Left ventricle myocardium inferior (tissue), 1 donor: ENCODE data around the gene MT1A. TPM values are rescaled to one million over a fixed set of nuclear protein-coding genes. Genes with fewer than 3 reads are reported as not detected.

Experiments used
- DNase-seq: peaks from one replicate; pipeline ENCODE4 v3.0.0-alpha.2; 2020
- H3K27ac ChIP-seq: fragments of 200-600 bp; replicated peaks from 2 replicates; pipeline ENCODE4 v1.8.0; 2021
- H3K27me3 ChIP-seq: fragments of 200-600 bp; 2 replicates; pipeline ENCODE4 v1.8.0; 2021; ENCODE audit warnings: low read depth
- H3K36me3 ChIP-seq: fragments of 200-600 bp; 2 replicates; pipeline ENCODE4 v1.8.0; 2021
- H3K4me1 ChIP-seq: fragments of 200-600 bp; 2 replicates; pipeline ENCODE4 v1.8.0; 2021
- H3K4me3 ChIP-seq: fragments of 200-600 bp; 2 replicates; pipeline ENCODE4 v1.8.0; 2021; ENCODE audit warnings: mild to moderate bottlenecking, moderate library complexity
- H3K9me3 ChIP-seq: fragments of 200-600 bp; replicated peaks from 2 replicates; pipeline ENCODE4 v1.8.0; 2021
- intact Hi-C: fragments of 100-400 bp; cut with micrococcal nuclease; formaldehyde crosslinking; loops from one replicate; pipeline ENCODE4 v1.11.0; 2022
- total RNA-seq: library from RNA; stranded (reverse); fragmentation: NEBNext Ultra II Directional; extraction: Animal tissue kit (Norgen Biotek cat#: 25700); gene quantifications from one replicate; pipeline ENCODE4 v1.2.1, GENCODE V29; 2021
- TF ChIP-seq, protein P1 (sequence below): fragments of 200-600 bp; IDR thresholded peaks from 2 replicates; pipeline ENCODE4 v1.8.0; 2021; ENCODE audit warnings: antibody characterized with exemption, mild to moderate bottlenecking, borderline replicate concordance
- donor health status: DM: no; HTN: yes; CAD: no; lungs with severe emphysema.

MT1A gene
- total RNA-seq, 1 donor from 2014 or later, result 1.2 TPM

DNA sequence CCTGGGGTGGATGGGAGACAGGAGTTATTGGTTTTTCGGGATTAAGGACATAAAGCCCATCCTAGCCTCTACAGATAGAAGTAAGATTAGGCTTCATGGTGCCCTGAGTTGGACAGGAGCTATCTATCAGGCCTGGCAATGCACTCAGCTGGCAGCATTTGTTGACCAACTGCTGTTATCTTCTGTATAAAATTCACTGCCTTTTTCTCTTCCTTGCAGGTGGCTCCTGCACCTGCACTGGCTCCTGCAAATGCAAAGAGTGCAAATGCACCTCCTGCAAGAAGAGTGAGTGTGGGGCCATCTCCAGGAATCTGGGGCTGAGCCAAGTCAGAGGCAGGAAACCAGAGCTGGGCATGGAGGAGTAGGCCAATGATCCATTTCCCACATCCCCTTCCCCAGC is 579 bp downstream of the MT1A start:
- Histone ChIP-seq H3K4me3 (peak overlapping the region; percentile 70), H3K27me3 (peaks cover 84% of the 10 kb centered on the region), H3K4me1 (peaks cover 37% of the 10 kb centered on the region), H3K27ac (peak overlapping the region; percentile 81), H3K9me3 (no peaks in the 10 kb centered on the region), H3K36me3 (no peaks in the 10 kb centered on the region)
- DNase-seq, result no peak
- TF ChIP-seq, protein P1, sequence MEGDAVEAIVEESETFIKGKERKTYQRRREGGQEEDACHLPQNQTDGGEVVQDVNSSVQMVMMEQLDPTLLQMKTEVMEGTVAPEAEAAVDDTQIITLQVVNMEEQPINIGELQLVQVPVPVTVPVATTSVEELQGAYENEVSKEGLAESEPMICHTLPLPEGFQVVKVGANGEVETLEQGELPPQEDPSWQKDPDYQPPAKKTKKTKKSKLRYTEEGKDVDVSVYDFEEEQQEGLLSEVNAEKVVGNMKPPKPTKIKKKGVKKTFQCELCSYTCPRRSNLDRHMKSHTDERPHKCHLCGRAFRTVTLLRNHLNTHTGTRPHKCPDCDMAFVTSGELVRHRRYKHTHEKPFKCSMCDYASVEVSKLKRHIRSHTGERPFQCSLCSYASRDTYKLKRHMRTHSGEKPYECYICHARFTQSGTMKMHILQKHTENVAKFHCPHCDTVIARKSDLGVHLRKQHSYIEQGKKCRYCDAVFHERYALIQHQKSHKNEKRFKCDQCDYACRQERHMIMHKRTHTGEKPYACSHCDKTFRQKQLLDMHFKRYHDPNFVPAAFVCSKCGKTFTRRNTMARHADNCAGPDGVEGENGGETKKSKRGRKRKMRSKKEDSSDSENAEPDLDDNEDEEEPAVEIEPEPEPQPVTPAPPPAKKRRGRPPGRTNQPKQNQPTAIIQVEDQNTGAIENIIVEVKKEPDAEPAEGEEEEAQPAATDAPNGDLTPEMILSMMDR, result no peak
- intact Hi-C loops, result no loop called here

DNA sequence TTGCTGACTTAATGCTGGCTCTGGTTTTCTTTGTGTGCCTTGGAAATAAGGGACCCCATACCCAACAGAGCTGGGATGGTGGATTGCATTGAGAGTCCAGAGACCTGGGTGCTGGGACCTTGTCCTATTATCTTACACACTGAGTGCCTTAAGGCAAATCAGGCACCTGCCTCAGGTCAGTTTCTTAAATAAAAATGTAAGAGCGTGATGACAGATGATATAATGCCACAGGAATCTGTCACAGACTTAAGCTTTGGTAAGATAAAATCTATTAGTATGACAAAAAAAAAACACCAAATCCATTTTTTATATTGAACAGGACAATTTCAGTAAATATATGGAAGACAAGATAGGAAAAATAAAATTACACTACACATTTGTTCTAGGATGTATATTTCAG is 1.6 kb downstream of the MT1A start:
- Histone ChIP-seq H3K27me3 (peaks cover 84% of the 10 kb centered on the region), H3K4me1 (peaks cover 35% of the 10 kb centered on the region), H3K9me3 (no peaks in the 10 kb centered on the region), H3K4me3 (no peak overlapping the region), H3K36me3 (no peaks in the 10 kb centered on the region), H3K27ac (no peak overlapping the region)
- intact Hi-C loops, result no loop called here
- TF ChIP-seq, protein P1, result no peak
- DNase-seq, result no peak

DNA sequence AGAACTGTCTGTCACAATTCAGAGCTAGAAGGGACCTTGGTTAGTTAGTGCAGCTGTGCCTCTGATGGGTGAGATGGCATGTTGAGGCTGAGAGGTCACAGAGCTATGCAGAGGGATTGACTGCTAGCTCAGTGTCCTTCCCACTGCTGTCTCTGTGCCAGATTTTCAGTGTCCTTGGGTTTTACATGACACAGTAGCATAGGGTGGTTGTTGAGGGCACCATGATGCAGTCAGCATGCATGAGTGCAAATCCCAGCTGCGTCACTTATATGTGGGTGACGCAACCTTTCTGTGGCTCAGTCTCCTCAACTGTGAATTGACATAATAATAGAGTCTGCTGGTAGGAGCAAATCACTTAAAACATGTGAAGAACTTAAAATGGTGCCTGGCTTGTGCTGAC is 2.7 kb downstream of the MT1A start:
- intact Hi-C loops, result no loop called here
- Histone ChIP-seq H3K4me3 (no peak overlapping the region), H3K36me3 (no peaks in the 10 kb centered on the region), H3K27me3 (peaks cover 84% of the 10 kb centered on the region), H3K4me1 (peaks cover 29% of the 10 kb centered on the region), H3K27ac (no peak overlapping the region), H3K9me3 (no peaks in the 10 kb centered on the region)
- DNase-seq, result no peak
- TF ChIP-seq, protein P1, result no peak

DNA sequence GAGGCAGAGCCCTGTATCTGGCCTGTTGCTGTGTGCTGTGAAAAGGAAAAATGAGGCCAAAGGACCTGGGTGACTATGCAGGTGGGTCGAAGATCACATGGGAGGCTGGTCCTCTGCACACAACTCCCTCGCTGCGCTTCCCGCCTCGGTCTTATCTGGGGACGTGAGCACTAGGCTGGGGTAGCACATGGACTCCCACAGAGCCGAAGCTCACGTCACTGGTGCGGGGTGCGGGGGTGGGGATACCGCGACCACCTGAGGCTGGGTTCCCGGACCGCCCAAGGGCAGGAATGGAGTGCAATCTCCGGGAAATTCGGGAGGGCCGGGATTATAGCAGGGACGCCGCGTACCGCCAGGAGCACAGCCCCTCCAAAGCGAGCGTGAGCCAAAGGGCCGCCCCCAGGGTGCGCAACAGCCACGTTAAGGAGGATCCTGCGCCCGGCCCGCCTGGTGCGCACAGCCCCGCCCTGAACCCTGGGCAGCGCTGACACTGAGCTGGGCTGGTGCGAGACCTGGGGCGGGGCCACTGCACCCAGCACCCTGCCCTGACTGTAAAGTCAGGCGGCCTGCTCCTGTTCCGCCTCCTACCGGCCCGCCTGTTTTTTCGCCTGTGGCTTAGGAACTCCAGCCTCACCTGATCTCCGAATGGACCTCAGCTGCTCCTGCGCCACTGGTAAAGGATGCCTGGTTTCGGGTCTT is 4.8 kb downstream of the MT1A start:
- H3K4me1 ChIP-seq, result peaks cover 23% of the 10 kb centered on the region
- H3K4me3 ChIP-seq, result peak overlapping the region; percentile 60
- peaks cover 86% of the 10 kb centered on the region for H3K27me3 ChIP-seq
- no peaks in the 10 kb centered on the region for H3K9me3 ChIP-seq
- TF ChIP-seq, protein P1, result peak; percentile 54
- DNase-seq, result peak; percentile 66
- H3K36me3 ChIP-seq, result no peaks in the 10 kb centered on the region
- peak overlapping the region; percentile 33 for H3K27ac ChIP-seq
- intact Hi-C loops, result no loop called here

DNA sequence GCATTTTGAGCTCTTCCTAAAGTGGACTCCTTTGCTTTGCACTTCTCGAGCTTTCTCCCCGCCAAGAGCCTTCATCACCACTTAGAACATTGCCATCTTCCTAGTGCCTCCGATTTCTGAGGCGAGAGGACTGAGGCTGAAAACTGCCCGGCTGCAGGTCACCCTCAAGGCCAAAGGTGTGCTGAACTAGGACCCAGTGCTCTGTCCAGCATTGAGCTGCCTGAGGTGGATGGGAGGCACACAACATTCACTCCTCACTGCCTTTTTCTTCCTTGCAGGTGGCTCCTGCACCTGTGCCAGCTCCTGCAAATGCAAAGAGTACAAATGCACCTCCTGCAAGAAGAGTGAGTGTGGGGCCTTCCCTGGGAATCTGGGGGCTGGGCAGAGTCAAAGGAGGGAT is 5.4 kb downstream of the MT1A start:
- TF ChIP-seq, protein P1, result no peak
- intact Hi-C loops, result no loop called here
- no peaks in the 10 kb centered on the region for H3K9me3 ChIP-seq
- H3K4me1 ChIP-seq, result peaks cover 17% of the 10 kb centered on the region
- no peak overlapping the region for H3K27ac ChIP-seq
- peaks cover 86% of the 10 kb centered on the region for H3K27me3 ChIP-seq
- DNase-seq, result no peak
- H3K36me3 ChIP-seq, result no peaks in the 10 kb centered on the region
- H3K4me3 ChIP-seq, result peak overlapping the region; percentile 60
